Measurements from ENCODE around the gene DIS3L2.
"Not testable (repeated sequence)": the region's sequence is repeated elsewhere in the genome, so short reads cannot be mapped to it uniquely, and the experiment has no call there.

Gene DIS3L2

GRCh38 chr2:232126301-232127099 lies 165.0 kb downstream of the DIS3L2 start:
- DNase-seq: no peak

GRCh38 chr2:232129483-232129882 lies 168.0 kb downstream of the DIS3L2 start:
- DNase-seq: no peak

- no peak for DNase-seq
These were observed 170.7 kb downstream of the DIS3L2 start for GRCh38 chr2:232132181-232132580.

- no peak for DNase-seq
These were observed 171.6 kb downstream of the DIS3L2 start for GRCh38 chr2:232133078-232133477.

- no peak for DNase-seq
These were observed 173.4 kb downstream of the DIS3L2 start for GRCh38 chr2:232134939-232135338.

GRCh38 chr2:232137356-232138147 lies 176.0 kb downstream of the DIS3L2 start:
- no peak for DNase-seq

GRCh38 chr2:232138441-232138840 lies 176.9 kb downstream of the DIS3L2 start:
- no peak for DNase-seq

GRCh38 chr2:232139171-232139594 lies 177.7 kb downstream of the DIS3L2 start:
- DNase-seq: no peak

GRCh38 chr2:232139786-232140562 lies 178.5 kb downstream of the DIS3L2 start:
- DNase-seq: no peak

- no peak for DNase-seq
These were observed 180.1 kb downstream of the DIS3L2 start for GRCh38 chr2:232141591-232141990.

- no peak for DNase-seq
These were observed 180.5 kb downstream of the DIS3L2 start for GRCh38 chr2:232142049-232142448.

- no peak for DNase-seq
These were observed 181.0 kb downstream of the DIS3L2 start for GRCh38 chr2:232142502-232142901.

- no peak for DNase-seq
These were observed 184.8 kb downstream of the DIS3L2 start for GRCh38 chr2:232146294-232146693.

GRCh38 chr2:232147440-232148077 lies 186.0 kb downstream of the DIS3L2 start:
- no peak for DNase-seq

GRCh38 chr2:232162187-232162586 lies 200.7 kb downstream of the DIS3L2 start:
- no peak for DNase-seq

GRCh38 chr2:232170396-232170795 lies 208.9 kb downstream of the DIS3L2 start:
- DNase-seq: no peak

GRCh38 chr2:232174662-232175061 lies 213.1 kb downstream of the DIS3L2 start:
- no peak for DNase-seq

GRCh38 chr2:232176587-232176986 lies 215.1 kb downstream of the DIS3L2 start:
- DNase-seq: not testable (repeated sequence)

- no peak for DNase-seq
These were observed 221.8 kb downstream of the DIS3L2 start for GRCh38 chr2:232183279-232183678.

GRCh38 chr2:232184346-232184745 lies 222.8 kb downstream of the DIS3L2 start:
- DNase-seq: no peak

- DNase-seq: no peak
These were observed 229.3 kb downstream of the DIS3L2 start for GRCh38 chr2:232190796-232191195.

GRCh38 chr2:232195487-232195886 lies 234.0 kb downstream of the DIS3L2 start:
- DNase-seq: no peak

GRCh38 chr2:232196802-232197201 lies 235.3 kb downstream of the DIS3L2 start:
- no peak for DNase-seq

All from activated CD8-positive, alpha-beta memory T cell treated with anti-CD3 and anti-CD28 coated beads for 24 hours (primary cell).